Muscle of arm (tissue), 12 donors: ENCODE results near the gene UBE2O. TPM values are rescaled to one million over a fixed set of nuclear protein-coding genes. Genes with fewer than 3 reads are reported as not detected.

Source experiments
- DNase-seq: peaks from one replicate; pipeline ENCODE4 v3.0.0-alpha.2; 2013
- polyA plus RNA-seq, 12 donors: library from polyadenylated mRNA; unstranded; fragments of 120-200 nt; gene quantifications; one replicate each; pipeline ENCODE4 v1.2.1, GENCODE V29; 2013; ENCODE audit not compliant: insufficient read length in 12 of 12

UBE2O gene
- polyA plus RNA-seq, 12 donors: 9.3 to 25.8 (median 14.5) TPM; not detected in 1

- no peak for DNase-seq
Measured at GRCh38 chr17:76395980-76396379, 57.0 kb downstream of the UBE2O start.

- no peak for DNase-seq
Measured at GRCh38 chr17:76394166-76394565, 58.8 kb downstream of the UBE2O start.

- DNase-seq: no peak
Measured at GRCh38 chr17:76391200-76391715, 61.7 kb downstream of the UBE2O start.

- no peak for DNase-seq
Measured at GRCh38 chr17:76390003-76390421, 62.9 kb downstream of the UBE2O start.

GRCh38 chr17:76388966-76389888 is 63.7 kb downstream of the UBE2O start:
- DNase-seq: no peak

GRCh38 chr17:76386966-76387765 is 65.8 kb downstream of the UBE2O start:
- DNase-seq: no peak

GRCh38 chr17:76385892-76386786 is 66.8 kb downstream of the UBE2O start:
- no peak for DNase-seq

- no peak for DNase-seq
Measured at GRCh38 chr17:76384987-76385891, 67.7 kb downstream of the UBE2O start.

GRCh38 chr17:76384222-76384986 is 68.5 kb downstream of the UBE2O start, which contains the start of gene SPHK1:
Gene SPHK1, plus strand, starts transcription at chr17:76384609. Its CDS starts 1,036 bp downstream, at chr17:76385645.
- DNase-seq: peak; percentile 65

- no peak for DNase-seq
Measured at GRCh38 chr17:76383546-76384221, 69.3 kb downstream of the UBE2O start.

- no peak for DNase-seq
Measured at GRCh38 chr17:76382803-76383545, 70.0 kb downstream of the UBE2O start.

GRCh38 chr17:76382351-76382802 is 70.6 kb downstream of the UBE2O start:
- no peak for DNase-seq

- DNase-seq: no peak
Measured at GRCh38 chr17:76381633-76382350, 71.2 kb downstream of the UBE2O start.

- no peak for DNase-seq
Measured at GRCh38 chr17:76379646-76380376, 73.1 kb downstream of the UBE2O start.

- DNase-seq: no peak
Measured at GRCh38 chr17:76379275-76379641, 73.7 kb downstream of the UBE2O start.

GRCh38 chr17:76378548-76379274 is 74.2 kb downstream of the UBE2O start:
- DNase-seq: no peak
